Left renal cortex interstitium (tissue), 4 donors: ENCODE data around the gene METTL8. TPM values are rescaled to one million over a fixed set of nuclear protein-coding genes. Genes with fewer than 3 reads are reported as not detected.

Experiments
- DNase-seq, 4 donors: peaks; one replicate each; pipeline ENCODE4 v3.0.0-alpha.2; 2013; ENCODE audit warnings: low read depth in 4 of 4, low spot score in 2 of 4, missing footprints in 1 of 4
- polyA plus RNA-seq, 4 donors: library from polyadenylated mRNA; unstranded; fragments of 120-200 nt; gene quantifications; one replicate each; pipeline ENCODE4 v1.2.1, GENCODE V29; 2013; ENCODE audit not compliant: insufficient read length in 4 of 4

The METTL8 gene
- polyA plus RNA-seq, 4 donors, result 12.8 to 17.6 (median 14.1) TPM

DNA sequence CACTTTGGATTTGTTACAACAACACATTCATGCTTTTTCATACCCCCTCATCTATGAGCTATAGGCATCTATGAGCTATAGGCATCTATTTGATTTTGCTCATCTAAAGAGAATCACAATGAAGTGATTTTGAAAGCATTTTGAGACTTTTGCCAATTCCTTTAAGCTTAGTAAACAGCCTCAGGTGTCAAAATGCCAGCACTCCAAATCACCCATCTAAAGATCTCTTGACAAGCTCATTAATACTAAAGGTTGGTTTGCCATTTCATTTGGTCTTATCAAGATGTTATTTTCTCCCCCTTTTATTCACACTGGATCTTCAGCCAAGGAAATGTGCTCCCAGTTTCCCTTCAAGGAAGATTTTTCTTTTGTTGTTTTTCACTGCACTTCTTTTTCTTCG is 162.4 kb downstream of the METTL8 start:
- no peak for DNase-seq

DNA sequence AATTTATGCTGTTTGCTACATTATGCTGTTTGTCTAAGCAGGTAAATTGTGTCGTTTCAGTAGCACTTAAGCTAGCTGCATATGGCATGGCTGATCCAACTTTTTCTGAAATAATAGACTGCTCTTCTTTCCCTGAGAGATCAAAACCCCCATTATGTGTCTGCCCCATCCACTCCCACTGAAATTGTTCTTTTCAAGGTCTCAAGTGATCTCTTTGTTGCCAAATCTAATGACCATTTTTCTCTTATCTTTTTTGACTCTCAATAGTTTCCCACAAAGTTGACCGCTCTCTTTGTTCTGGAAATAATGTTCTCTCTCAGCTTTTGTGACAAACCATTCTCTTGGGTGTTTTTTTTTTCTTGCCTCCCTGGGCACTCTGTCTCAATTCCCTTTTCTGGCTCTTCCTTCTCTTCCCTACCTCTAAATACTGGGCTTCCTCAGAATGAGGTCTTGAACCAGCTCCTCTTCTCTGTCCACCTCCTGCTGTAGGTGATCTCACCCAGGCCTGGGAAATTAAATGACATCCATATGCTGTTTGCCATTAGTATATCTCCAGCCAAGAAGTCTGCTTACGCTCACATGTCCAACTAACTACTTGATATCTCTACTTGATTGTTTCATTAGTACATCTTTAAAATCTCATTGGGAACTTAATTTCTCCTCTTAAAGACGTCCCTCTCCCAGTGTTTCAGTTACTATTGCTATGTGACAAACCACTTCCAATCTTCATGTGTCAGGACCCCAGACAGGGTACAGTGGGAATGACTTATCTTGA is 165.7 kb downstream of the METTL8 start:
- no peak for DNase-seq

Other genes starting within 250 kb of the METTL8 start
- gene DCAF17, start 236 bp upstream of the METTL8 start, polyA plus RNA-seq, result 10 to 100 TPM; 19.5 to 35.6 (median 28.9) TPM
- gene CYBRD1, start 88.5 kb upstream of the METTL8 start, polyA plus RNA-seq, result 10 to 100 TPM; 32.8 to 55.3 (median 43.9) TPM